ENCODE data around the gene LAMC1. TPM values are rescaled to one million over a fixed set of nuclear protein-coding genes. Genes with fewer than 3 reads are reported as not detected.

The LAMC1 gene
- total RNA-seq, 1 experiment from 2014 or later, result 540 TPM

DNA sequence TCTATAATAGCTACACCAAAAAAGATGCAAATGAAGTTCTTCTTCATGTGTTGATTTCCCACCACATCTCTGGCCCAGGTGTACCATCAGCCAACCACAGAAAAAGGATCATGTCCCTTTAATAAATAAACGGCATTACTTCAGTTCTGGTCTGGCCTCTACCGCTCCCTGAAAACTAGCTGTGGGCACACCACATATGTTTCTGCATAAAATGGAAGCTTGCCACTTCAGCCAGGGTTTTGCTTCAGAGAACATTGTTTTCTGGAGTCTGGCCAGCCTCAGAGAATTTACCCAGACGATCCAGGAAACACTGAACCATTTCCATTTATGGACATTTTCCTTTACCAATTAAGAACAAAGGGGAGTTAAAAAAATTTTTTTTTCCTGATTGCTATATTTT, 157.0 kb downstream of the LAMC1 start:
- no peak for DNase-seq (ENCODE audit: extremely low read depth, low read depth)

DNA sequence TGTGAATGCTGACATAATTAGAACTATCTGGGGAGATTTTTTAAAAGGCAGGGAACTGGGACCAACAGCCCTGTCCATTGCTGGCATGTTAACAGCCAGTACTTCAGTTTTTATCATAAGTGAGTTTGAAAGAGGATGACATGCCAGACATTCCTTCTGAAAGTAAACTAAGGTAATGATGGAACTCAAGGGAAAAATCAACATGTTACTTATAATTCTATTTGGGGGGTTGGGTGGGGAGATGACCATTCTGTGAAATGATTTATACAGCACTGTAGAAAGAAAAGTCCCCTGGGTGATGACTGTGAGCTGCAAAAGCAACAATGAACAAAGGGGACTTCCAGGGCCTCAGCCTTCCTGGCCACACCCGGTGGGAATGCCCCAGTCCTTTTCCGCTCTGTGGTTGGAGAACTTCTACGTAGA, 157.4 kb downstream of the LAMC1 start:
- DNase-seq (ENCODE audit: extremely low read depth, low read depth), result peak; percentile 65

DNA sequence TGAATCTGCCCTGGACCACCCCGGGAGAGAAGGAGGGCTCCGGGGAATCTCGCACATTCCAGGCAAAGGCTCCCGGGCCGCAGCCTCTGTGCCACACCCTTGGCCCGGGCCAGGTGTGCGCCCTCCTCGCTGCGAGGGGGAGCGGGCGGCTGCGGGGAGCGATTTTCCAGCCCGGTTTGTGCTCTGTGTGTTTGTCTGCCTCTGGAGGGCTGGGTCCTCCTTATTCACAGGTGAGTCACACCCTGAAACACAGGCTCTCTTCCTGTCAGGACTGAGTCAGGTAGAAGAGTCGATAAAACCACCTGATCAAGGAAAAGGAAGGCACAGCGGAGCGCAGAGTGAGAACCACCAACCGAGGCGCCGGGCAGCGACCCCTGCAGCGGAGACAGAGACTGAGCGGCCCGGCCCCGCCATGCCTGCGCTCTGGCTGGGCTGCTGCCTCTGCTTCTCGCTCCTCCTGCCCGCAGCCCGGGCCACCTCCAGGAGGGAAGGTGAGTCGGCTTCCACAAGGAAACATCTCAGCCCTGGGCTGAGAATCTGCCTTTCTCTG, 162.8 kb downstream of the LAMC1 start, which contains the start of gene LAMC2:
Gene LAMC2, plus strand, starts transcription at position 324 of the 550 bp plus-strand sequence. Its CDS starts 89 bp downstream, at position 413.
- DNase-seq (ENCODE audit: extremely low read depth, low read depth), result no peak

DNA sequence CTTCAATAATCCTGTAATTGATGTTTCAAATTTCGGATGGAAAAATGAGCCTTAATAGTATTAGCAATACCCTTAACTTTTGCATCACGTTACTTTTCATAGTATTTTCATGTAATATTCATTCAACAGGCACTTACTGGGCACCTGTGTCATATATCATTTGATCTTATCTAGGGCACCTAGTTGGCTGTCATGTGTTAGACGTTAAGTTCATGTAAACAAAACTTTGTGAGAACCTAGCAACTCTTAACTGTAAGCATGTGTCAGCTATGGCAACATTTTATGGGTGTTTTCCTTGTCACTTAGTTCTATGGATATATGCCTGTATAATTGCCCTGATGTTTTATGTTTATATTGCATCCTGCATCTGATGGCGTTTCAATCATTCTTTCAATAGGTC, 163.6 kb downstream of the LAMC1 start:
- no peak for DNase-seq (ENCODE audit: extremely low read depth, low read depth)

DNA sequence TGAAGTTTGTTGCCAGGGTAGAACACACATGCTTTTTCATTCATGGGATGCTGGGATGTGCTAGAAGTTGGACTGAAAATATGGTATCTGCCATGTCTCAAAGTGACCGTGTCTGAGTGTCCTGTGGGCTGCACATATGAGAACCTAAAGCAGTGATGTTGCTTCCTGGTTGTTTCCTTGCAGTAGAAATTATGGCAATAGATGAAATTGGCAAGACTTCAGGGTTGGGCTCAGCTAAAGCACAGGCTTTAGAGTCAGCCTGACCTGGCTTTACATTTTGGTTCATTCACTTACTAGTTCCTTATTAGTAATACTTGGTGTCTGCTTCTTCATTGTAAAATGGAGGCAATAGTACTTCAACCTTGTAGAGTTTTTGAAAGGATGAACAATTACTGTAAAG, 165.0 kb downstream of the LAMC1 start:
- DNase-seq (ENCODE audit: extremely low read depth, low read depth), result no peak

DNA sequence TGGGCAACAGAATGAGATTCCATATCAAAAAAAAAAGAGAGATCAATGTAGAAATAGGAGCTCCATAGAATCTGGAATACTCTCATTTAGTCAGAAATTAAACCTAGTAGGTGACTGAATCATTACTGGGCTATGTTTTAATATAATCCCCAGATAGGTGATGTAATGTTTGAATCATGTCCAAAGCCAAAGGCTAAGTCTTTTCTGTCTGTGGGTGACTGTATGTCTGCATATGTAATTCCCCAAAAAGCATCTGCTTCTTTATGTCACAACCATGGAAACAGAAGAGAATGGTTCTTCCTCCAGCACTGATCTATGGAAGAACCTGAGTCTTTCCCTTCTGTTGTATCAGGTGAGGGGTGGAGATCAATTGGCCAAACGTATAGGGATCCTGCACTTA, 168.6 kb downstream of the LAMC1 start:
- no peak for DNase-seq (ENCODE audit: extremely low read depth, low read depth)

DNA sequence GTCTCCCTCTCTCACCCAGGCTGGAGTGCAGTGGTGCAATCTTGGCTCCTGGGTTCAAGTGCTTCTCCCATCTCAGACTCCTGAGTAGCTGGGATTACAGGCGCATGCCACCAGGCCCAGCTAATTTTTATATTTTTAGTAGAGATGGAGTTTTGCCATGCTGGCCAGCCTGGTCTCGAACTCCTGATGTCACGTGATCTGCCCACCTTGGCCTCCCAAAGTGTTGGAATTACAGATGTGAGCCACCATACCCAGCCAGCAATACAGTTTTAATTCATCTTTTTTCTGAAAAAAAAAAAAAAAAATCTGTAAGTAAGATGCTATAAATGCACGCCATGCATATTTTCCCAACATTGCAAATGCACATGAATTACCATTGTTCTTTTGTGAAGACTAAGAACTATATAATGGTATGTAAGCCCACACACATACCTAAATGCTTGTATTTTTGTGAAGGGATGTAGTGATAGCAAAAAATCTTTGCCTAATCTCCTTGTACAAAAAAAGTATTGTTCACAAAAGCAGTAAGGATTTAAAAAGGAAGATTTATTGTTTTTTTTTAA, 170.8 kb downstream of the LAMC1 start:
- DNase-seq (ENCODE audit: extremely low read depth, low read depth), result no peak

DNA sequence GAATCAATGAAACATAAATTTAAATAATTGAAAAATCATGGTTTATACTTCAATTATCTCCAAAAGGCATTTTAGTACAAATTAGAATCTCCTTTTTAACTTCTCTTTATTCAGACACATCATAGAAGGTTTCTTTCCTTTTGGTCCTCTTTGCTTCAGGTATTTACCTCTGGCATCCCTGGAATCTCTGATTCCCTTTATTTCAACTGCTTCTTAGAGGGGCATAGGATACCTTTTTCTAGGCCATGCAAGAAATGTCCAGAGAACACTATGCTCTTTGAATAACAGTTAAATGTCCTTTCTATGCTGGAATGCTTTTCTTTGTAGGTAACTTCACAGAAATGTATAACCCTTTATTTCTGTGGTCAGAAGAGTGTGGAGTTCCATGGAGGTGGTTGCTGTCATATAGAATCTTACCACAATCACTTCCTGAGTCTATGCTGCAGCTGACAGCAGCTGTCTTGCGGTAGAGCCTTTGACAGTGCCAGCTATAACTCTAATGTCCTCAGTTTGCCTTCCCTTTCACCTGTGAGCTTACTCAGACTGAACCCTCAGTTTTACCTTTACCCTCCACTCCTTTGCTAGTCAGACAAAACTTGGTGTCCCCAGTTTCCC, 171.4 kb downstream of the LAMC1 start:
- DNase-seq (ENCODE audit: extremely low read depth, low read depth), result no peak

DNA sequence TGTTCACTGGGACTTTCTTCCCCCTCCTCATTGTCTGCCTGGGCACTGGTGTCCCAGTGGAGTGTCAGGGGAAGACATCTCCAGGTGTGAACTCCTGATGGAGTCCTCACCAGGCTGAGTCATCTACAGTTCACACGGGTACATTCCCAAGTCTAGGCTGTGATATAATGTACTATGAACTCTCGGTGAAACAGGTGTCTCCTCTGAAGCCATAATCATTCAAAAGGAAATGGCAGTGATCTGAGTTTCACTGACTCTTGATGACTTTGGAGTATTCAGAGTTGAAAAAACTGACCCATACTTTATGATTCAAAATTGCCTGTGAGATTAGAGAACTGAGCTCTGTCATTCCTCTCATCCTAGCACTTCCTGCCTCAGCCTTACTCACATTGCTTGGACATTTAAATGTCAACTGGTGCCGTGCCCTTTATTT, 171.9 kb downstream of the LAMC1 start:
- peak; percentile 34 for DNase-seq (ENCODE audit: extremely low read depth, low read depth)

Small RNA genes within 50 kb of the gene (small RNA-seq; reads per million reads assigned to genes)
- gene RNU6-41P, result 0 reads per million in 2 experiments

Other genes starting within 250 kb of the LAMC1 start
- gene NPL, start 233.6 kb upstream of the LAMC1 start, total RNA-seq (2014; rRNA removed; shearing (Covaris generic)), result 10.7 and 23.7 TPM in 2 replicates
- gene DHX9, start 184.1 kb upstream of the LAMC1 start, total RNA-seq (2014; rRNA removed; shearing (Covaris generic)), result 100 and 131 TPM in 2 replicates
- not detected in 2 replicates for gene SHCBP1L, start 70.3 kb upstream of the LAMC1 start, total RNA-seq (2014; rRNA removed; shearing (Covaris generic))
- gene LAMC2, start 162.8 kb downstream of the LAMC1 start, total RNA-seq (2014; rRNA removed; shearing (Covaris generic)), result 2.1 and 3.2 TPM in 2 replicates